NCI-H1694 (cell line): ENCODE data around the gene NBEAL2.

ENCODE experiments used
- DNase-seq: peaks from one replicate; lab custom pipeline; 2025; lab: John Stamatoyannopoulos, UW

Gene NBEAL2

GRCh38 chr3:47042231-47042791 is 62.8 kb downstream of the NBEAL2 start:
- DNase-seq, result no peak

GRCh38 chr3:47047069-47047468 is 67.6 kb downstream of the NBEAL2 start:
- DNase-seq, result no peak

GRCh38 chr3:47047673-47048072 is 68.2 kb downstream of the NBEAL2 start:
- no peak for DNase-seq

- DNase-seq, result no peak
Measured at GRCh38 chr3:47054412-47054811, 74.9 kb downstream of the NBEAL2 start.

GRCh38 chr3:47056705-47057104 is 77.2 kb downstream of the NBEAL2 start:
- DNase-seq, result no peak

- DNase-seq, result no peak
Measured at GRCh38 chr3:47057212-47057671, 77.8 kb downstream of the NBEAL2 start.
